Calu3 (cell line): ENCODE results near the gene EHBP1L1. TPM values are rescaled to one million over a fixed set of nuclear protein-coding genes. Genes with fewer than 3 reads are reported as not detected.

Experiments used
- BruUV-seq: library from RNA; stranded (reverse); fragments of 400-500 nt; replicated peaks from 2 replicates; lab custom pipeline; 2021; lab: Mats Ljungman, UMichigan
- CTCF ChIA-PET: fragments of 300-600 bp; sonication (Branson Sonifier 250); formaldehyde crosslinking; loops from one replicate; lab custom pipeline; 2022; ENCODE audit warnings: antibody characterized with exemption; lab: Charles Lee
- DNase-seq: peaks from one replicate; pipeline ENCODE4 v3.0.0; 2022
- H3K27ac Mint-ChIP-seq: one replicate; pipeline ENCODE4 v1.8.0; 2022; ENCODE audit warnings: mixed read lengths; ENCODE audit not compliant: unreplicated experiment
- H3K27me3 Mint-ChIP-seq: one replicate; pipeline ENCODE4 v1.8.0; 2022; ENCODE audit warnings: mixed read lengths; ENCODE audit not compliant: unreplicated experiment
- H3K36me3 Mint-ChIP-seq: one replicate; pipeline ENCODE4 v1.8.0; 2022; ENCODE audit warnings: mild to moderate bottlenecking, moderate library complexity, mixed read lengths; ENCODE audit not compliant: insufficient read depth, unreplicated experiment
- H3K4me1 Mint-ChIP-seq: one replicate; pipeline ENCODE4 v1.8.0; 2022; ENCODE audit warnings: mild to moderate bottlenecking, low read depth, mixed read lengths; ENCODE audit not compliant: unreplicated experiment
- H3K4me3 Mint-ChIP-seq: one replicate; pipeline ENCODE4 v1.8.0; 2022; ENCODE audit warnings: mild to moderate bottlenecking, low read depth, moderate library complexity, mixed read lengths; ENCODE audit not compliant: unreplicated experiment
- H3K9me3 Mint-ChIP-seq: one replicate; pipeline ENCODE4 v1.8.0; 2022; ENCODE audit warnings: low read depth, mixed read lengths; ENCODE audit not compliant: unreplicated experiment
- intact Hi-C: fragments of 100-400 bp; cut with micrococcal nuclease; formaldehyde crosslinking; loops from one replicate; pipeline ENCODE4 v1.10.0; 2022; ENCODE audit not compliant: unreplicated experiment
- total RNA-seq: library from RNA; stranded (reverse); gene quantifications from 2 replicates; pipeline ENCODE4 v1.2.3, GENCODE V29; 2022
- TF ChIP-seq, protein P1 (sequence below): fragments of 200-600 bp; IDR thresholded peaks from one replicate; pipeline ENCODE4 v1.8.0; 2022; ENCODE audit warnings: antibody characterized with exemption; ENCODE audit not compliant: unreplicated experiment

Gene EHBP1L1
- total RNA-seq, 1 experiment from 2014 or later, result 73.7 TPM

DNA sequence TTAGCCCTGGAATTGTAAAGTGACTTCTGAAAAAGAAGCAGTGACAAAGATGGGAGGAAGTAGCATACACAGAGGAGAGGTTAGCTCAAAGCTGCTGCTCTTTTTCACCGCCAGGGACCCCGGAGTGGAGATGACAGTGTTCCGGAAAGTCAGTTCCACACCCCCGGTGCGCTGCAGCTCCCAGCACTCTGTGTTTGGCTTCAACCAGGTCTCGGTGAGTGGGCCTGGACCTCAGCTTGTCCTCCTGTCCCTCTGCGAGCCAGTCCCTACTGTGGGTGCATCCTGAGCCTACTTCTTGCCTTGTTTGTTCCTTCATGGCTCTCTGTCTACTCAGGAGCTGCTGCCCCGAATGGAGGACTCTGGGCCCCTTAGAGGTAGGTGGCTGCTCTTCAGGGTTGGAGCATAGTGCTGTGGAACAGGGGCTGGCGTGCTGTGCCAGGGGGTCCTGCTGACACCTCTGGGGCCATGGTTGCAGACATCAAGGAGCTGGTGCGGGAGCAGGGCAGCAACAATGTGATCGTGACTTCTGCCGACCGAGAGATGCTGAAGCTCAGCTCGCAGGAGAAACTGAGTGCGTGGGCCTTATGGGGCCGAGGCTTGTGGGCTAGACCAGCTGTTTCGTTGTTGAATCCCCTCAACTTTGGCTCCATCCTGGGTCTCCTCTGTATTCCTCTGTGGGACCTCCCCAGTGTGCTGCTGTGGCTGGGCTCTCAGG lies 41.4 kb downstream of the EHBP1L1 start:
- peaks cover 80% of the 10 kb centered on the region for H3K36me3 Mint-ChIP-seq
- no TSS peak for BruUV-seq
- no peak for DNase-seq
- CTCF ChIA-PET, result no interaction called here
- peaks cover 14% of the 10 kb centered on the region for H3K4me1 Mint-ChIP-seq
- TF ChIP-seq, protein P1, sequence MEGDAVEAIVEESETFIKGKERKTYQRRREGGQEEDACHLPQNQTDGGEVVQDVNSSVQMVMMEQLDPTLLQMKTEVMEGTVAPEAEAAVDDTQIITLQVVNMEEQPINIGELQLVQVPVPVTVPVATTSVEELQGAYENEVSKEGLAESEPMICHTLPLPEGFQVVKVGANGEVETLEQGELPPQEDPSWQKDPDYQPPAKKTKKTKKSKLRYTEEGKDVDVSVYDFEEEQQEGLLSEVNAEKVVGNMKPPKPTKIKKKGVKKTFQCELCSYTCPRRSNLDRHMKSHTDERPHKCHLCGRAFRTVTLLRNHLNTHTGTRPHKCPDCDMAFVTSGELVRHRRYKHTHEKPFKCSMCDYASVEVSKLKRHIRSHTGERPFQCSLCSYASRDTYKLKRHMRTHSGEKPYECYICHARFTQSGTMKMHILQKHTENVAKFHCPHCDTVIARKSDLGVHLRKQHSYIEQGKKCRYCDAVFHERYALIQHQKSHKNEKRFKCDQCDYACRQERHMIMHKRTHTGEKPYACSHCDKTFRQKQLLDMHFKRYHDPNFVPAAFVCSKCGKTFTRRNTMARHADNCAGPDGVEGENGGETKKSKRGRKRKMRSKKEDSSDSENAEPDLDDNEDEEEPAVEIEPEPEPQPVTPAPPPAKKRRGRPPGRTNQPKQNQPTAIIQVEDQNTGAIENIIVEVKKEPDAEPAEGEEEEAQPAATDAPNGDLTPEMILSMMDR, result no peak
- no peaks in the 10 kb centered on the region for H3K9me3 Mint-ChIP-seq
- intact Hi-C loops, result no loop called here
- H3K4me3 Mint-ChIP-seq, result peak overlapping the region; percentile 93
- peak overlapping the region; percentile 85 for H3K27ac Mint-ChIP-seq
- no peaks in the 10 kb centered on the region for H3K27me3 Mint-ChIP-seq

DNA sequence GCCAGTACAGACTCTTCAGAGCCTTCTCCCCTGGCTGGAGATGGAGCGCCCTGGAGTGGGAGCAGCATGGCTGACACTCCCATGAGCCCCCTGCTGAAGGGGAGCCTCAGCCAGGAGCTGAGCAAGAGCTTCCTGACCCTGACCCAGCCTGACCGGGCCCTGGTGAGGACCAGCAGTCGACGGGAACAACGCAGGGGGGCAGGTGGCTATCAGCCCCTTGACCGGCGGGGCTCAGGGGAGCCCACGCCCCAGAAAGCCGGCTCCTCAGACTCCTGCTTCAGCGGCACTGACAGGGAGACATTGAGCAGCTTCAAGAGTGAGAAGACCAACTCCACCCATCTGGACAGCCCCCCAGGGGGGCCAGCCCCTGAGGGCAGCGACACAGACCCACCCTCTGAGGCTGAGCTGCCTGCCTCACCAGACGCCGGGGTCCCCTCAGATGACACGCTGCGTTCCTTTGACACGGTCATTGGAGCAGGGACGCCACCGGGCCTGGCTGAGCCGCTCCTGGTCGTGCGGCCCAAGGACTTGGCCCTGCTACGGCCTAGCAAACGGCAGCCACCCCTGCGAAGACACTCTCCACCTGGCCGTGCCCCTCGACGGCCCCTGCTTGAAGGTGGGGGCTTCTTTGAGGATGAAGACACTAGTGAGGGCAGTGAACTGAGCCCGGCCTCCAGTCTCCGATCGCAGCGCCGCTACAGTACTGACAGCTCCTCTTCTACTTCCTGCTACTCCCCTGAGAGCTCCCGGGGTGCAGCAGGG lies 42.3 kb downstream of the EHBP1L1 start:
- Mint-ChIP-seq H3K9me3 (no peaks in the 10 kb centered on the region), H3K4me1 (peaks cover 9% of the 10 kb centered on the region), H3K27ac (no peak overlapping the region), H3K4me3 (no peak overlapping the region), H3K36me3 (peaks cover 80% of the 10 kb centered on the region), H3K27me3 (no peaks in the 10 kb centered on the region)
- no peak for DNase-seq
- no TSS peak for BruUV-seq
- CTCF ChIA-PET, result interaction anchor here (1.1 kb wide), 1 partner anchor 8 kb away, joined by 3 read pairs; no protein-coding TSS in a partner anchor
- intact Hi-C loops, result no loop called here
- TF ChIP-seq, protein P1, result no peak

DNA sequence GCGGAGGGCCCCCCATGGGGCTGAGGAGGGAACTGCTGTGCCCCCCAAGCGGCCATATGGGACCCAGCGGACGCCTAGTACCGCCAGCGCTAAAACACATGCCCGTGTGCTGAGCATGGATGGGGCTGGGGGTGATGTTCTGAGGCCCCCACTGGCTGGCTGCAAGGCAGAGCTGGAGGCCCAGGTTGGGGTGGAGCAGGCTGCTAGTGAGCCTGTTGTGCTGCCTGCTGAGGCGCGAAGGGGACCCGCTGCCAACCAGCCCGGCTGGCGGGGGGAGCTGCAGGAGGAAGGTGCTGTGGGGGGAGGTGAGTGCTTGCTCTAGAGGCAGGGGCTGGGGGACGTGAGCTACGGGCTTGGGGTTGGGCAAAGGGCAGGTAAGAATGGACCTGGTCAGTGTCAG lies 42.9 kb downstream of the EHBP1L1 start:
- H3K4me1 Mint-ChIP-seq, result peaks cover 9% of the 10 kb centered on the region
- no peak overlapping the region for H3K27ac Mint-ChIP-seq
- H3K36me3 Mint-ChIP-seq, result peaks cover 74% of the 10 kb centered on the region
- no peak for DNase-seq
- intact Hi-C loops, result no loop called here
- no TSS peak for BruUV-seq
- no peak overlapping the region for H3K4me3 Mint-ChIP-seq
- H3K27me3 Mint-ChIP-seq, result no peaks in the 10 kb centered on the region
- H3K9me3 Mint-ChIP-seq, result no peaks in the 10 kb centered on the region
- TF ChIP-seq, protein P1, result no peak
- CTCF ChIA-PET, result interaction anchor here (1.1 kb wide), 1 partner anchor 9 kb away, joined by 3 read pairs; no protein-coding TSS in a partner anchor

DNA sequence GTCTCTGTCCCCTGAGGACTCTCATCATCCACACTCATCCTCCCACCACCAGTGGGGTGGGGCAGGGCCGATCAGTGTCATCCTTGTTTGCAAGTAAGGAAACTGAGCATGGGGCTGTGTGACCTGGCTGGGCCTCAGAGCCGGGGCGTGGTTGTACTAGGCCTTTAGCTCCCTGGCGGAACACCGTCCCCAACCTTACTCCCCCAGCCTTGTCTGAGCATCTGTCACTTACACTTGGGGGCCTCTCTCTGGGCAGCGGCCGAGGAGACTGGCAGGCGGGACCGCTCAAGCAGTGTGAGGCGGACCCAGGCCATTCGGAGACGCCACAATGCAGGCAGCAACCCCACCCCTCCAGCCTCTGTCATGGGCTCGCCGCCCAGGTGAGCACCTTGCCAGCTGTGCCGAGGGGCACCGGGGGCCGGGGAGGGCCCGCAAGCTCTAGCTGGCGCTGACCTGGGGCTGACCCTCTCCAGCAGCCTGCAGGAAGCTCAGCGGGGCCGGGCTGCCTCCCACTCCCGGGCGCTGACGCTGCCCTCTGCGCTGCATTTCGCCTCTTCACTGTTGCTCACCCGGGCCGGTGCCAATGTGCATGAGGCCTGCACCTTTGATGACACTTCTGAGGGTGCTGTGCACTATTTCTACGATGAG lies 43.6 kb downstream of the EHBP1L1 start:
- Mint-ChIP-seq H3K36me3 (peaks cover 67% of the 10 kb centered on the region), H3K4me1 (peaks cover 9% of the 10 kb centered on the region), H3K4me3 (no peak overlapping the region), H3K27me3 (no peaks in the 10 kb centered on the region), H3K9me3 (no peaks in the 10 kb centered on the region), H3K27ac (no peak overlapping the region)
- intact Hi-C loops, result no loop called here
- no TSS peak for BruUV-seq
- TF ChIP-seq, protein P1, result no peak
- CTCF ChIA-PET, result interaction anchor here (0.6 to 1.1 kb wide), 2 partner anchors 10 to 94 kb away, joined by 3 read pairs; partner anchors contain the start of gene SCYL1
- no peak for DNase-seq
